IPS DF 4.7 (cell line): Measurements from ENCODE around the gene LINGO3.
"Not testable (repeated sequence)": the region's sequence is repeated elsewhere in the genome, so short reads cannot be mapped to it uniquely, and the experiment has no call there.

ENCODE experiments used
- DNase-seq: peaks from one replicate; pipeline ENCODE4 v3.0.0-alpha.2; 2013; ENCODE audit warnings: low spot score; ENCODE audit errors: extremely low read depth

The LINGO3 gene, protein sequence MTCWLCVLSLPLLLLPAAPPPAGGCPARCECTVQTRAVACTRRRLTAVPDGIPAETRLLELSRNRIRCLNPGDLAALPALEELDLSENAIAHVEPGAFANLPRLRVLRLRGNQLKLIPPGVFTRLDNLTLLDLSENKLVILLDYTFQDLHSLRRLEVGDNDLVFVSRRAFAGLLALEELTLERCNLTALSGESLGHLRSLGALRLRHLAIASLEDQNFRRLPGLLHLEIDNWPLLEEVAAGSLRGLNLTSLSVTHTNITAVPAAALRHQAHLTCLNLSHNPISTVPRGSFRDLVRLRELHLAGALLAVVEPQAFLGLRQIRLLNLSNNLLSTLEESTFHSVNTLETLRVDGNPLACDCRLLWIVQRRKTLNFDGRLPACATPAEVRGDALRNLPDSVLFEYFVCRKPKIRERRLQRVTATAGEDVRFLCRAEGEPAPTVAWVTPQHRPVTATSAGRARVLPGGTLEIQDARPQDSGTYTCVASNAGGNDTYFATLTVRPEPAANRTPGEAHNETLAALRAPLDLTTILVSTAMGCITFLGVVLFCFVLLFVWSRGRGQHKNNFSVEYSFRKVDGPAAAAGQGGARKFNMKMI

DNA sequence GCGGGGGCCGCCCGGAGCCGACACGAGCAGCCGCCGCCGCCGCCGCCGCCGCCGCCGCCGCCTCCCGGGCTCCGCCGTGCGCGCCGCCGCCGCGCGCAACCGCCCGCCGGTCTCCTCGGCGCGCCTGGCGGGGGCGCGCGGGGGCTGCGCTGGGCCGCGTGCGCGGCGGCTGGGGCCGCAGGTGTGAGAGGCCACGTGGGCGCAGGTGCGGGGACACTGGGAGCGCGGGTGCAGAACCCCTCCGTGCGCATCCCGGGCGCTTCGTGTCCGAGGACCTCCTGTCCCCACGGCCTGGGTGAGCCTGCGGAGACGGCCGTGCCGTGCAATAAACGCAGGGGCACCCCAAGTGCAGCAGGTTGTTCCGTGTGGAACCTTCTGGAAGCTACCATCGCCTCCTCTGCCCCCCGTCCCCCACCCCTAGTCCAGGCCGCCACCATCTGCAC is at the start of gene LINGO3:
TSS of gene LINGO3 (minus strand) at position 41 of the 443 bp plus-strand sequence. CDS start 16,378 bp downstream, outside the sequence.
- no peak for DNase-seq

- DNase-seq = no peak
These were observed 48.2 kb upstream of the LINGO3 start for GRCh38 chr19:2356036-2356646.

DNA sequence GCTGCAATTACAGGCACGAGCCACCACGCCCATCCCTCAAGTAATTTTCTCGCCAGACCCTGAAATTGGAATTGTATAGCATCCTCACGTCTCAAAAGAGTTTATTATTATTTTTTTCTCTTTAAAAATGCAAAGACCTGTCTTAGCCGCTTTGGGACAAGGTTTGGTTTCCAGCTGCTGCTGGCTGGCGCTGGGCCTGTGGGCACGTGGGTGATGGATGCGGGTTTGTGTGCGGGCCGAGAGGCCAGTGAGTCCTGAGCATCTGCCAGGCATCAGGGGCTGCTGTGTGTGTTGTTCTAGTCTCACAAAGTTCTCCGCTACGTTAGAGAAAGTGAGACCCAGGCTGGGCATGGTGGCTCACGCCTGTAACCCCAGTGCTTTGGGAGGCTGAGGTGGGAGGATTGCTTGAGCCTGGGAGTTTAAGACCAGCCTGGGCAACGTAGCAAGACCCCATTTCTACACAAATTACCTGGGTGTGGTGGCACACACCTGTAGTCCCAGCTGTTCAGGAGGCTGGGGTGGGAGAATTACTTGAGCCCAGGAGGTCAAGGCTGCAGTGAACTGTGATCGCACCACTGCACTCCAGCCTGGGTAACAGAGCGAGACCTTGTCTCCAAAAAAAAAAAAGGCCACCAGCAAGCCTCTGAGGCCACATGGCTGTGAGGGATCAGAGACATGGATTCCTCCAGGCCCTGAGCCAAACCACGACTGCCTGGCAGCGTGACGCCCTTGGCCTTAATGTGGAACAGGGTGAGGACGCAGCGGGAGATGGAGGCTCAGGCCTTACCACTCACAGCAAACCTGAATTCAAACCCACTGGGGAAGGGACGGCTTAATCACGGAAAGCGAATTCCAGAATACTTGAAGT is 47.4 kb upstream of the LINGO3 start:
- DNase-seq = no peak

- DNase-seq = no peak
These were observed 46.7 kb upstream of the LINGO3 start for GRCh38 chr19:2354670-2355069.

GRCh38 chr19:2353887-2354592 is 46.1 kb upstream of the LINGO3 start:
- DNase-seq = no peak

DNA sequence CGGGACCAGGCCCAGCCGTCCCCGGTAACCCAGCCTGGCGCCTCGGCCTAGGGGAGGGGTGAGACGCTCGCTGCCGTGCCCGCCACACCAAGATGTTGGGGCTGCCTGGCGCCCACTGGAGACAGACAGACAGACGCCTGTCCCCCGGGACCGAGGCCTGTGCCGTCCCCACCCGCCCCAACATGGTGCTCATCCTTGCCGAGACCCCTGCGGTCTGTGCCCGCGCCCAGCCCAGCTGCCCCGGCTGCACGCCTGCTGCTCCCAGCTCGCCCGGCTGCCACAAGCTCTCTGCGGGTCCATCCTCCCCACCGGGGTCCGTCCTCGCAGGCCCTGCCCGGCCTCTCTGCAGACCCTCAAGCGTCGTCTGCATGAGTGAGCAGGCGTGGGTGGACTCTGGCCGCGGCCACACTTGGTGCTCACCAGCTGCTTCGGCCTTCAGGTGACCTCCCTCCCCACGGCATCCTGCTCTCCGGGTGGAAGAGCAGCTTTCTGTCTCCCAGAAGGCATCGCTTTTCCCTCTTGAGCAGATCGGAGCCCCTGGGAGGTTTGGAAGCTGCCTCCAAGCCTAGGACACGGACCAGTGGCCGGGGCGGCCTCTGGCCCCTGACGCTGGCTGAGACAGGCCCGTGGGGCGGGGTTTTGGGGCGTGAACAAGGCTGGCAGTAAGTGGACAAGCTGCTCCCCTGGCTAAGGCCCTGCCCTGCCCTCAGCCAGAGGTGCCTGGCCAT is 45.4 kb upstream of the LINGO3 start:
- DNase-seq = no peak

- DNase-seq = no peak
These were observed 44.2 kb upstream of the LINGO3 start for GRCh38 chr19:2352121-2352520.

GRCh38 chr19:2351591-2351990 is 43.6 kb upstream of the LINGO3 start:
- DNase-seq = no peak

DNA sequence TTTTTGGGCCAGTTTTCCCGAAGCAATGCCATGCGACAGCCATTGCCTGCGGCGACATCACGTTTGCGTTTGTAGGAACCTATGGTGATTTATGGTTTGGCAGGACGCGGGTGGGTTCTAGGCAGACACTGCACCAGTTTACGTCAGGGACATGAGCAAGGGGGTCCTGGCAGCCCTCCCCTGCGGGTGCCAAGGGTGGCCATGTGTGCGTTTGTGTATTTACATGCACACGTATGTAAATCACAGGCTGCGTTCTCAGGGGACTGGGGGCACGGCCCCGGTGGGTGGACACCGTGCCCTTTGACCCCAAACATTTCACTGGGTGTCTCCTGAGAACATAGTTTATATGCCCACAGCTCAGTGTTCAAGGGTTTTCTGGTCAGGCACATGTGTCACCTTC is 42.7 kb upstream of the LINGO3 start:
- no peak for DNase-seq

GRCh38 chr19:2349818-2350217 is 41.9 kb upstream of the LINGO3 start:
- not testable (repeated sequence) for DNase-seq

- DNase-seq = no peak
These were observed 38.1 kb upstream of the LINGO3 start for GRCh38 chr19:2345794-2346663.

- DNase-seq = no peak
These were observed 37.1 kb upstream of the LINGO3 start for GRCh38 chr19:2345076-2345475.

DNA sequence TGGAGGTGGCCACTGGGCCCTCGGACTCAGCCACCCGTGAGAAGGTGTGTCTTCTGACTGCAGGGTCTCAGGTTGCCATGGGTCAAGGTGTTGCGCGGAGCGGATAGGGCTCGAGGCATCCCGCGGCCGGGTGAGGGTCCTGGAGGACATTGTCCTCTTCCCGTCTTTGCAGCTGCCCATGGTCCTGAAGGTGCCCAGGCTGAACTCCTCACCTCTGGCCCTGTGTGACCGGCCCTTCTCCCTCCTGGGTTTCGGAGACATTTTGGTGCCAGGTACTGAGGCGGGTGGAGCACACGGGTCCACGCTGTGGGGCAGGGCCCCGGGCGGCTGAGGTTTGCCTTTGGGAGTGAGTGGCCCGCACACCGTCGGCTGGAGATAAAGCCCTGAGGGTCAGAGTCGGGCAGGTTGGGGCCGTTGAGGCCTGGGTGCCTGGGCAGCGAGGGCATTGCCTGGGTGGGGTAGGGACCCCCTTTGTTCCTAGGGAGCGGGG is 36.5 kb upstream of the LINGO3 start:
- no peak for DNase-seq

DNA sequence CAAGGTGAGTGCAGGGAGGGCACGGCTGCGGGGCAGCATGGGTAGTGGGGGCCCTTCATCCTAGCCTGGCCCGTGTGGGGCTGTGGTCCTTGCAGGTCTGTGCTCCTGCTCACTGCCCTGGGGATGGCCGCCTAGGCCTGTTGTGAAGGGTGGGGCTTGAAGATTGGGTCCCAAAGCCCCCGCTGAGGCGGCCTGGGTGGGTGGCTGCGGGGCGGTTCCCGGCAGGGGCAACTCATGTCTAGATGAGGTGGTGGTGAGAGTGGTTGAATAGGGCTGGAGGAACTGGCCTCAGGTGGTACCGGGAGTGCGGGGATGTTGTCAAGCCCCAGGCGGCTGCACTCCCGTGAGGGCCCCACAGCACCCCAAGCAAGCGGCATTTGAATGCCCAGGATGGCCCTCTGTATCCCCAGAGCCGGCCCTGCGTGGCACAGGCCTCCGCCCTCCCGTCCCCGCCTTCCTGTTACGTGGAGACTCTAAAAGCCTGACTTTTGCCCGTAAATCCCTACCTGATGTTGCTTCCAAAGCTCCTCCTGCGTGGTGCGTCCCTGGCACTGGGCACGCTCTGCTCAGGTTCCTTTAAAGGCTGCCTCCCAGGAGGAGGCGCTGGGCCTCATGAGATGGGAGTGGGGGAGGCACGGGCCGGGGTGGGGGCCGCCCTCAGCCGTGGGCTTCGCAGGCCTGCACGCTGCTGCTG is 35.5 kb upstream of the LINGO3 start:
- no peak for DNase-seq

- DNase-seq = no peak
These were observed 34.8 kb upstream of the LINGO3 start for GRCh38 chr19:2342656-2343288.

GRCh38 chr19:2341982-2342381 is 34.0 kb upstream of the LINGO3 start:
- DNase-seq = no peak

DNA sequence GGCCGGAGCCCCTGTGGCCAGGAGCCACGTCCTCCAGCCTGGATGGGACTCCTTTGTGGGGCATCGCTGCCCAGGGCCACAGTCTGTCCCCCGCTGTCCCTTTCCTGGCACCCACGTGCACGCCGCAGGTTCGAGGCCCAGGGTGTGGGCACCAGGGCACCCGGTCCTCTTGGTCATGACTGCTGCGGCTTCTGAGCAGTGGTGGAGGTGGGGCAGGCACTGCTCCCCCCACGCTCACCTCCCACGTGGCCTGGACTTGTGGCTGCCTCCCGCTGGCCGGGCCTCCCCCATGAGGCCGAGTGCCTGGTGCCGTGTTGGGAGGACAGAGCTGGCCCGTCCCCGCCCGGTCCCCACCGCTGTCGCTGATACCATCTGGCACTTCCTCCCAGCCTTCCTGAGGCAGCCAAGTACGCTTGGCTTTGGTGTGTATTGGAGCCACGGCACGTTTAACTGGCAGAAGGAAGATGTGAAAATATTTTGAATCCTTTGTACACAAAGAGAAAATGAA is 33.3 kb upstream of the LINGO3 start:
- DNase-seq = no peak
